Activated CD4-positive, alpha-beta T cell treated with anti-CD3 and anti-CD28 coated beads for 24 hours (primary cell): ENCODE measurements around the gene FBXO17.
"Not testable (repeated sequence)": the region's sequence is repeated elsewhere in the genome, so short reads cannot be mapped to it uniquely, and the experiment has no call there.

Experiments used
- DNase-seq, 2 donors: peaks; one replicate each; pipeline ENCODE4 v3.0.0-alpha.2; 2020; ENCODE audit warnings: low read depth in 2 of 2

Gene FBXO17

GRCh38 chr19:38975214-38975860 is at the start of gene FBXO17:
TSS of gene FBXO17 (minus strand) at chr19:38975742. CDS start at chr19:38950319, 25,423 bp downstream.
- DNase-seq, result no peak

GRCh38 chr19:39024875-39025641 is 49.5 kb upstream of the FBXO17 start:
- no peak for DNase-seq

- DNase-seq, result no peak
Measured at GRCh38 chr19:39021063-39021462, 45.5 kb upstream of the FBXO17 start.

GRCh38 chr19:39017646-39018045 is 42.1 kb upstream of the FBXO17 start:
- no peak for DNase-seq

- DNase-seq, result no peak
Measured at GRCh38 chr19:39017026-39017425, 41.5 kb upstream of the FBXO17 start.

GRCh38 chr19:39014037-39014436 is 38.5 kb upstream of the FBXO17 start:
- DNase-seq, result no peak

- DNase-seq, result no peak
Measured at GRCh38 chr19:39009001-39009400, 33.5 kb upstream of the FBXO17 start.

- no peak for DNase-seq
Measured at GRCh38 chr19:39008137-39008536, 32.6 kb upstream of the FBXO17 start.

GRCh38 chr19:39007096-39007495 is 31.6 kb upstream of the FBXO17 start:
- no peak for DNase-seq

GRCh38 chr19:39004403-39004802 is 28.9 kb upstream of the FBXO17 start:
- no peak for DNase-seq

- no peak for DNase-seq
Measured at GRCh38 chr19:39003796-39004195, 28.3 kb upstream of the FBXO17 start.

GRCh38 chr19:39003188-39003587 is 27.6 kb upstream of the FBXO17 start:
- no peak for DNase-seq

- no peak for DNase-seq
Measured at GRCh38 chr19:39001041-39001440, 25.5 kb upstream of the FBXO17 start.

- DNase-seq, result not testable (repeated sequence)
Measured at GRCh38 chr19:38997576-38997975, 22.0 kb upstream of the FBXO17 start.

- DNase-seq, result no peak
Measured at GRCh38 chr19:38993271-38993670, 17.7 kb upstream of the FBXO17 start.

- DNase-seq, result no peak
Measured at GRCh38 chr19:38990949-38991697, 15.6 kb upstream of the FBXO17 start.

- not testable (repeated sequence) for DNase-seq
Measured at GRCh38 chr19:38989614-38990013, 14.1 kb upstream of the FBXO17 start.

GRCh38 chr19:38989066-38989605 is 13.6 kb upstream of the FBXO17 start:
- no peak for DNase-seq

GRCh38 chr19:38988627-38989026 is 13.1 kb upstream of the FBXO17 start:
- not testable (repeated sequence) for DNase-seq

- DNase-seq, result not testable (repeated sequence)
Measured at GRCh38 chr19:38987745-38988144, 12.2 kb upstream of the FBXO17 start.

- no peak for DNase-seq
Measured at GRCh38 chr19:38985262-38985661, 9.7 kb upstream of the FBXO17 start.
